ENCODE data around the gene PPARA.
"Not testable (repeated sequence)": the region's sequence is repeated elsewhere in the genome, so short reads cannot be mapped to it uniquely, and the experiment has no call there.

The PPARA gene

DNA sequence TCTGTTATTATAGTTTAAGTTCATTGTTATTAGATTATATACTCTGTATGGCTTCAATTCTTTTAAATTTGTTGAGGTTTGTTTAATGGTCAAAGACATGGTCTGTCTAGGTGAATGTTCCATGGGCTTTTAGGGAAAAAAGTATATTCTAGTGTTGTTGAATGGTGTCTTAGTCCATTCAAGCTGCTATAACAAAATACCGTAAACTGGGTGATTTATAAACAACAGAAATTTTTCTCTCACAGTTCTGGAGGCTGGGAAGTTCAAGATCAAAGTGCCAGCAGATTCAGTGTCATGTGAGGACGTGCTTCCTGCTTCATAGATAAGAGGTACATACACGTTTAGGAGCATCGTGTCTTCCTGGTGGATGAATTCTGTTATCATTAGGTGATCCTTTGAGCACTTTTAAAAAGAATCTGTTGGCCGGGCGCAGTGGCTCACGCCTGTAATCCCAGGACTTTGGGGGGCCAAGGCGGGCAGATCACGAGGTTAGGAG lies 26.2 kb downstream of the PPARA start:
- DNase-seq: no peak

DNA sequence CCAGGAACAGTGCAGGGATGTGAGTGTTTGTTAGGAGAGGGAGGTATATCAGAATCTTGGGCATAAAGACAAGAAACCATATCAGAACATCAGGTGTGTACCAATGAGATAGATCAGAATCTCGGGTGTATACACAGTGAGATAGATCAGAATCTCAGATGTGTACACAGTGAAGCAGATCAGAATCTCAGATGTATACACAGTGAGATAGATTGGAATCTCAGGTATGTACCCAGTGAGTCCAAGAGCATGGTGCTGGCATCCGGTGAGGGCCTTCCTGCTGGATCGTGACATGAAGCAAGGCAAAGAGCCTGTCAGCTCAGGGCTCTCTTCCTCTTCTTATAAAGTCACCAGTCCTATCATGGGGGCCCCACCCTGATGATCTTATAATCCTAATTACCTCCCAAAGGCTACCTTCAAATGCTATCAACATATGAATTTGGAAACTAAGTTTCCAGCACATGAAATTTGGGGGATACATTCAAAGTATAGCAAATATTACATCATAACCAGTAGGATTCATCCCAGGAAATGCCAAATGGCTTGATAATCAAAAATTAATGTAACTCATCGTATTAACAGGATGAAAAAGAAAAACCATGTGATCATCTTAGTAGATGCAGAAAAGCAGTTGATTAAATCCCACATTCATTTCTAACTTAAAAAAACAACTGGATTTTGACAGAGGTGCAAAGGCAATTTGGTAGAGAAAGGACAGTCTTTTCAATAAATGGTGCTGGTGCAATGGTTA lies 28.6 kb downstream of the PPARA start:
- DNase-seq: peak; percentile 8

DNA sequence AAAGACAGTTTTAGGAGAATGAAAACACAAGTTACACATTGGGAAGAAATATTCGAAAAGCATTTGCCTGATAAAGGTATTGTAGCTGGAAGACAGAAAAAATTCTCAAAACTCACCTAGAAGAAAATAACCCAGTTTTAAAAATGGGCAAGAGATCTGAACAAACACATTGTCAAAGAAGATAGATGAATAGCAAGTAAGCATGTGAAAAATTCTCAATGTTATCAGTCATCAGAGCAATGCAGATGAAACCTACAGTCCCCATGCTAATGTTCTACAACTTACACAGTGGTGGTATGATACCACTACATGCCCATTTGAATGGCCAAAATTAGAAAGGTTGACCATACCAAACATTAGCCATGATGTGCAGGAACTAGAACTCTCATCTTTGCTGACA lies 29.4 kb downstream of the PPARA start:
- no peak for DNase-seq

DNA sequence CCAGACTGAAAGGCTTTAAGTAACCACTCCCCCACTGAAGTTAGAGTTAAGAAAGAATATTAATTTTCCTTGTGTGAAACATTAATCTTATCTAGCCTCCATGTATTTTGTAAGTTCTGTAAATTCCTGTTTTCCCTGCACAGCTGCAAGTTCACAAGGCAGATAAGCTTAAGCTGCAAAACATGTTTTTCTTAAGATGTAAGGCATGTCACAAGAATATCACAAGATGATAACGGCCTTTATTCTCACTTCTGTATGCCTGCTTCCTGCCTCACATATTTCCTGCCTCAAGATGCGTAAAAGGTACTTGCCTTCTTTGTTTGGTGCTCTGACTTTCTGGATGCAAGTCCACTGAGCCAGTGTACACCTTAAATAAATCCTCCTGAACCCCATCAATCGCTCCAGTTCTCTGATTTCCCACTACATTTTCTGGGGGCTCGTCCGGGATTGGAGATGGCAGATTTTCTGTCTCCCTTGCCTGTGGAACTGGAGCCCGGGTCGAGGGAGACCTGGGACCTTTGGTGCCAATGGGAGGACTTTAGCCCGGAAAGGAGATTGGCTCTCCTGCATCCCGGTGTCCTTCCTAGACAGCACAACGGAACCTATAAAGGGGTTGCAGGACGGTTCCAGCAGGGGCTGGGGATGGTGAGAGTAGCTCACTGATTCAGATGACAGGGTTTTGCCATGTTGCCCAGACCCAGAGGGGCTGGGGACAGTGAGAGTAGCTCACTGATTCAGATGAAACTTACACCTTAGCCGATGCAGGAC lies 30.2 kb downstream of the PPARA start:
- no peak for DNase-seq

DNA sequence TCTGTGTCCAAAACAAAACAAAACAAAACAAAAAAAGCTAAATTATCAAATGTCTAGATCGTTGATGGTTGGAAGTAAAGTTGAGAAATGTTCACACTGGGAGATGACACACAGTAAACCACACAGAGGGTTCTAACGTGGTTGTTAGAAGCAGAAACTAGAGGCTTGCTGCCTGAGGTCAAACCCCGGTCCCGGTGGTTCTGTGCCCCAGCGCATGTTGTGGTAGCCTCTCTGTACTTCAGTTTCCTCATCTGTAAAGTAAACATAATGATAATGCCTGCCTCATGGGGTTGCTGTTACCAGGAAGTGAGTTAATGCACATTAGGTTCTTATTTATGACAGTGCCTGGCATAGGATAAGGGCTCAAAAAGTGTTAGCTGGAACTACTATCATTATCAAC lies 33.4 kb downstream of the PPARA start:
- DNase-seq: no peak

DNA sequence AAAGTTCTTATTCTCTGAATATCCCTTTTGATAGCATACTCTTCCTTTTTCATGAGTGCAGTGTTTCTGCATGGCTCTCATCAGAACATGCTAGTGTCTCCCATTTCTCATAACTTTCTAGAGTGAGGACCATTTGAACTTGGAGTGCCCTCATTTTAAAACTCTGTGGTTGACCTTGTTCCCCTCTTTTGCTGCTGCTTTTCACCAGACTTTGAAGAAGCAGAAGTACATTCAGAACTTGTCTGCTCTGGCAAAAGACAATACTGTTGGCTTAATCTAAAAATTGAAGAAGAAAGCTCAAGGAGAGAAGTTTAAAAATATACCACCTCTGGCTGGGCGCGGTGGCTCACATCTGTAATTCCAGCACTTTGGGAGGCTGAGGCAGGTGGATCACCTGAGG lies 35.0 kb downstream of the PPARA start:
- no peak for DNase-seq

DNA sequence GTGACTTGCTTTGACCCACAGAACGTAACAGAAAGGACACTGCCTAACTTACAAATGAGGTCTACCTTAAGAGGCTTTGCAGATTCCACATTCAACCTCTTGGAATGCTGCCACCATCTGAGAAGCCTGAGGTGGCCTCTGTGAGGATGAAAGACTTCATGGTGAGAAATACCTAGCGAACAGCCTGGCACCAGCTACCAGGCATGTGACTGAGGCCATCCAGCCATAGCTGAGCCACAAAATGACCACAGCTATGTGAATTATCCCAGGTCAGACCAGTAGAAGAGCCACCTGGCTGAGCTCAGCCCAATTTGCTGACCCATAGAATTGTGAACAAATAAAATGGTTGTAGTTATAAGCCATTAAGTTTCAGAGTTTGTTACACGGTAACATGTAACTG lies 37.5 kb downstream of the PPARA start:
- DNase-seq: no peak

DNA sequence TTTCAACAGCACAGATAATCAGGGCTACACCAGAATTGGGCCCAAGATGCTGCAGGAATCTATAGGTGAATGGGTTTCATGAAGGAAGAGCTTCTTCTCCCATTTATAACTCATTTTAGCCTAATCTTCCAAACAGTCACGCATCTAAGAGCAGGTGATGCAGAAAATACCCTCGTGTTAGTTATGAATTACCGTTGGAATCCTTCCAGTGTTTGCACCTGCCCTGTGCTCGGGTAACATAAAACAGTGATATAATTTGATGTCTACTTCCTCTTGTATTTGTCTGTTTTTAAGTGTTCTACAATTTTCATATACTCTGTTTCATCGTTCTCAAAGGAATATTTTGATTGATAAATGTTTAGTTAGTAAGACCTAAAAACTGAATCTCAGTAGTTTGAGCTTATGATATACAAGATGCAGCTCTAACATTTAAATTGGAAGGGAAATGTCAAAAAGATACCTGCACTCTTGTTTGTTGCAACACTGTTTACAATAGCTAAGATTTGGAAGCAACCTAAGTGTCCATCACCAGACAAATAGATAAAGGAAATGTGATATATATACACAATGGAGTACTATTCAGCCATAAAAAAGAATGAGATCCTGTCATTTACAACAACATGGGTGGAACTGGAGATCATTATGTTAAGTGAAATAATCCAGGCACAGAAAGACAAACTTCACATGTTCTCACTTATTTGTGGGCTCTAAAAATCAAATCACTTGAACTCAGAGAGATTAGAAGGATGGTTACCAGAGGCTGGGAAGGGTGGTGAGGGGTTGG lies 42.1 kb downstream of the PPARA start:
- DNase-seq: no peak

DNA sequence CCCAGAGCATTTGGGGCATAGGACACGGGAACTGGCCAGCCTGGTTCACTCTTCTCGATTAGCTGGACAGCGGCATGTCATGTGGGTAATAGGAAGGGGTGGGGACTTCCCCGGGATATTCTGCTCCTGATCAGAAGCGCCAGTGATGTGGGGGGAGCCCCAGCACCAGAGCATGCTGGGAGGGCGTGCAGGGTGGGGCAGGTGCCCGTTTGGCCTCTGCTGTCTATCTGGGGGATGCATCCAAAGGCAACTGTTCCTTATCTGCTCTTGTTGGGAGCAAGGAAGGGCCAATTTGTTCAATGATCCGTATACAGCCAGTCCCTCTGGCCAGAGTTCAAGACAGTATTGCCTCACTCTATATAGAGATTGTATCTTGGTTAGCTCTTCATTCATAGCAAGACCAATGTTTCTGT lies 43.6 kb downstream of the PPARA start:
- no peak for DNase-seq

DNA sequence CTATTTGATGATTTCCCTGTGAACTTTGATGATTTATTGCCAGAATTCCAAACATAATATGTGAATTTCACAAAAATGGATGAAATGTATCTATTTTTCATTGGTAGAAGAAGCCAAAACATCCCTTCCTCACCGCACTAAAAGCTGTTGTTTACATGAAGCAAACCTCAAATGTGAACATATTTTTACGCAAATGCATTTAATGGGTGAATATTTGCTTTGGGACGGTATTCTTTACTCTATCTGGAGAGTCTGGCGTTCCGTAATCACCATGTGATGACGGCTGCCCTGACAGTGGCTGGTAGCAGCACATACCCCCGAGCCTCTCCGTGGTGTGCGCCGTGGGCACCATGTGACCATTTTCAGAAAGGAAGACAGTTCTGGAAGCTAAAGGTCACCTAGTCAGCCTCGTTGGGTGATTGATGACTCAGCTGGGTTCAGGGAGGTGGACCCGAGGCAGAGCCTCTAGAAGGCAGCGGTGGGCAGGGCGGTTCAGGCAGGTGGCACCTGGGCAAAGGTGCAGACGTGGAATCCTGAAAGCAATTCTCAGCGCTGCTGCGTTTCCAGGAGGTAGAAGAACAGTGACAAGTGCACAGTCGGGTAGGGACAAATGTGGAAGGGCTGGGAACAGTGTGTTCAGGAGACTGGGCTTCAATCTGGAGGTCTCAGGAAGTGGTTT lies 45.3 kb downstream of the PPARA start:
- DNase-seq: no peak

DNA sequence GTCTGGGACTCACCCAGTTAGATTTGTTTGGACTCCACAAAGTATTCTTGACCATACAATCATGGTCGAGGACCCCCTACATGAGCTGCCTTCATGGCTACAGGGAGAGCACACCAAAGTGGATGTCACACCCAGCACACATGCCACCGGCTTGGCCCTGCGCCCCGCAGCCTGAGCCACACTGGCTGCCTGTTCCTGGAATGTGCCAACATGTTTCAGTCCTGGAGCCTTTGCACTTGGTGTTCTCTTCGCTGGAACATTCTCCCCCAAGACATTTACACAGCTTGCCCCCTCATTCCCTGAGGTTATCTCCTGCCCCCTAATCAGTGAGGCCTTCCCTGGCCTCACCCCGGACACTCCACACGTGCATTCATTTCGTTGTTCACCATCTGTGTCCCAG lies 46.0 kb downstream of the PPARA start:
- no peak for DNase-seq

DNA sequence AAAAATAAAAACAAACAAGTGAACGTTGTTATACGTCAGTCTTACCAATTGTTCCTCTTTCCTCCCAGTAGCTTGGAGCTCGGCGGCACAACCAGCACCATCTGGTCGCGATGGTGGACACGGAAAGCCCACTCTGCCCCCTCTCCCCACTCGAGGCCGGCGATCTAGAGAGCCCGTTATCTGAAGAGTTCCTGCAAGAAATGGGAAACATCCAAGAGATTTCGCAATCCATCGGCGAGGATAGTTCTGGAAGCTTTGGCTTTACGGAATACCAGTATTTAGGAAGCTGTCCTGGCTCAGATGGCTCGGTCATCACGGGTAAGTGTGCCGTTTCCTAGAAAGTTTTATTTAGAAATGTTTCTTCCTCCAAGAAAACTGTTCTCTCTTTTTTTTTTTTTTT lies 47.9 kb downstream of the PPARA start:
- no peak for DNase-seq

DNA sequence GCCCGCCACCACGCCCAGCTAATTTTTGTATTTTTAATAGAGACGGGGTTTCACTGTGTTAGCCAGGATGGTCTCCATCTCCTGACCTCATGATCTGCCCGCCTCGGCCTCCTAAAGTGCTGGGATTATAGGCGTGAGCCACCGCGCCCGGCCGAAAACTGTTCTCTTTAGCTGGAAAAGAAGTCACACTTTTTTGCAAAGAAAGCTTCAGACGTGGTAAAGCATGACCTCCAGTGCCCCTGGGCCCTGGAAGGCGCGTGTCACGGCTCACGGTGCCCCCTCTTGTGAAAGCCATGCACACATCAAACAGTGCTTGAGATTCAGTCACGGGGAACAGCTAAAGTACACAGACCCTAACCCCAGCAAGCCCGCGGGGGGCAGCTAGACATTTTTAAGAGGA lies 48.5 kb downstream of the PPARA start:
- DNase-seq: not testable (repeated sequence)

DNA sequence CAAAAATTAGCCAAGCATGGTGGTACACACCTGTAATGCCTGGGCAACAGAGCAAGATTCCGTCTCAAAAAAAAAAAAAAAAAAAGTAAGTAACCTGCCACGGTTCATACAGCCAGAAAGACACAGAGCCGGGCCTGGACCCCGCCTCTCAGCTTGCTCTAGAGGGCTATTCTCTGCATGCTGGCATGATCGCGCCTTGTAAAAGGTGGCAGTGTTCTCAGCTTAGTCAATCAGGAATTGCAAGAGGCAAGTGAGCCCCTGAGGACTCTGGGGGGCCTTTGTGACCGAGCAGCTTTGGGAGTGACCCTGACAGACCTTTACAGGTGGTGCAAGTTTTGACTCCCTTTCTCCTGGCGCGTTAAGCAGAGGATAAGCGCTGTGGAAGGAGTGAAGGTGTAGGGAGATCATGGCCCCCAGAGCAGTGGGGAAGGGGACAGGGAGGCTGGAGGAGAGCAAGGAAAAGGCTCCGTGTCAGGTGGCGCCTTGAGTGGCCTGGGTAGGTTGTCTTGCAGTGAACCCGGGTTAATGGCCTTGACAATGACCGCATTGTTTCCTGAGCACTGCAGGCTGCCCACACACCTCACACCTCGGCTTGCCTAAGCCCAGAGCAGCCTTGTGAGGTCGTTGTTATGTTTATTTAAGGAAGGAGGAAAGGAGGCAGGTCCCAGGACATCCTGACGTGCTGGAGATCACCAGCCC lies 50.9 kb downstream of the PPARA start:
- no peak for DNase-seq

DNA sequence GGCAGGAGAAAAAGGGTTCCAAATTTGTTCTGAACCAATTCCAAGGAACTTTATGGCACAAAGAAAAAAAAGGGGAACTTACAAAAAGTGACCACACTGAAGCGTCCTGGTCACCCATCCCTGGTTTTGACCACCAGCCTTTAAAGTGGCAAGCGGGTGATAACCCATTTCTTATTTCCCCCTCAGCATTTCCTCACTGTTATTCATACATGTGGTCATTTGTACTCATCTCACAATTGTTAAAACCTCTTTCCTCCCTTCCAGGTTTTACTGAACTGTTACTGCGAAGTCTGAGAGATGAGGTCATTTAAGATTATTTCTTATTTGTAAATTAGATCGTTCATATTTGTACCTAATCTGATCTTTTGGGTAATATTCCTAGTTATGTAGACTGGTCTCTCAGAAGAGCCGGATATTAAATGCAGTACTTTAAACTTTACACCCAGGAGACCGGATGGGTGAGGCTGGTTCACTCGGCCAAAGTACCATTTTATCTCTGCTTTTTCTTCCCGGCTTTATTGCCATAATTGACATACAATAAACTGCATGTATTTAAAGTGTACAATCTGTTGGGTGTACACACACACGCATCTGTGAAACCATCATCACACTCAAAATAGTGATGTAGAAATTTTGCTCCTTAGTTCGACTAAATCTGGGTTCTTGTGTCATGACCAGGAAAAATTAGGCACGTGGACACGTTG lies 52.7 kb downstream of the PPARA start:
- no peak for DNase-seq

DNA sequence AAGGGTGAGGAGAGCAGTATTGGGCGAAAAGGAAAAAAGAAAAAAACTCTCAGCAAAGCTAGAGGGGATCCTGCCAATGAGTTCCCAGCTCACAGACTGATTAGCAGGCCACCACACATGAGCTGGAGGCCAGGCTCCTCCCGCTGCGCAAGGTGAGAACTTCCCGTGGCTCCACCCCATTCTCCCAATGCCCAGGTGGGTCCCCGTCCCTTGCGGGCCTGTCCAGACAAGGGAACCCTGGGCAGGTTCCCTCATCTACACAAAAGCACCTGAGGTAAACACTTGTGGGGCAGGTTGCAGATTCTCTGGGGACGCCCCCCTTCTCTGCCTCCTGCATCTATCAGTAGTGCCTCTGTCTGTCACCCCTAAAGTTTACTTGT lies 53.3 kb downstream of the PPARA start:
- no peak for DNase-seq

DNA sequence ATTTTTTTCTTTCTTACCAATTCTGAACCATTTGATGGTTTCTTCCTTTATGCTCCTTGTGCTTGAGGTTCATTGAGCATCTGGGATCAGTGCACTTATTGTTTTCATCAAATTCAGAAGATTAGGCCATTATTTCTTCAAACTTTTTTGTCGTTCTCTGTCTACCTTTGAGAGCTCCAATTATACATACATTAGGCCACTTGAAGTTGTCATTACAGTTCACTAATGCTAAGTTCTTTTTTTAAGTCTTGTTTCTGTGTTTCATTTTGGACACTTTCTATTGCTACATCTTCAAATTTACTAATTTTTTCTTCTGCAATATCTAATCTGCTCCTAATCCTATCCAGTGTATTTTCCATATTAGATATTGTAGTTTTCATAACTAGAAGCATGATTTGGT lies 58.9 kb downstream of the PPARA start:
- DNase-seq: no peak

DNA sequence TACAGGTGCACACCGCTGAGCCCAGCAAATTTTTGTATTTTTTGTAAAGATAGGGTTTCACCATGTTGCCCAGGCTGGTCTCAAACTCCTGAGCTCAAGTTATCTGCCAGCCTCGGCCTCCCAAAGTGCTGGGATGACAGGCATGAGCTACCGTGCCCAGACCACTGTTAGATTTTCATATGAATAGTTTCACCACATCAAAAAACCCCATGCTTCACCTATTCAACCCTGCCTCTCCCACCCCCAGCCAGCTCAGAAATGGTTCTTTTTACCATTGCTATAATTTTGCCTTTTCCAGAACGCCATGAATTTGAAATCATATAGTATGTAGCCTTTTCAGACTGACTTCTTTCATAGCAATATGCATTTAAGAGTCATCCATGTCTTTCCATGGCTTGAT lies 61.9 kb downstream of the PPARA start:
- no peak for DNase-seq

DNA sequence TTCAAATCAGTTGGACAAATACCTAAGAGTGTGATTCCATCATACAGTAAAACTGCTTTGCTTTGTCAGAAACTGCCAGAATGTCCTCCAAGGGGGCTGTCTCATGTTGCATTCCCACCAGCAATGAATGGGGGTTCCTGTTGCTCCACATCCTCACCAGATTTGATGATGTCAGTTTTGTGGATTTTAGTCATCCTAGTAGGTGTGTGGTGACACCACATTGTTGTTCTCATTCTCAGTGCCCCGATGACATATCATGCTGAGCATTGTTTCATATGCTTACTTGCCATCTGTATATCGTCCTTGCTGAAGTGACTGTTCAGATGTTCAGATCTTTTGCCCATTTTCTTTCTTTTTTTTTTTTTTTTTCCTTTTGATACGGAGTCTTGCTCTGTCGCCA lies 62.7 kb downstream of the PPARA start:
- no peak for DNase-seq

DNA sequence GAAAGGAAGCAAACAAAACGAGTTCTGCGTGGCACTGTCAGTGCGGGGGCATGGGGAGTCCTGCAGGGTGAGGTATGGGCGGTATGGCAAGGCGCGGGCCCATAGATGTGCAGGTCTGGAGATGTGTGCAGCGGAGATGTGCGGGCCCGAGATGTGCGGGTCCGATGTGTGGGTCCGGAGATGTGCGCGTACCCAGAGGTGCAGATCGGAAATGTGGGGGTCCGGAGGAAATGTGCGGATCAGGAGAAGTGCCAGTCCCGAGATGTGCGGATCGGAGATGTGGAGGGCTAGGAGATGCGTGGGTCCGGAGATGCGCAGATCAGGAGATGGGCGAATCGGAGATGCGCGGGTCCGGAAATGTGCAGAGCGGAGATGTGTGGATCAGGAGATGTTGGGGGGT lies 63.8 kb downstream of the PPARA start:
- DNase-seq: no peak

DNA sequence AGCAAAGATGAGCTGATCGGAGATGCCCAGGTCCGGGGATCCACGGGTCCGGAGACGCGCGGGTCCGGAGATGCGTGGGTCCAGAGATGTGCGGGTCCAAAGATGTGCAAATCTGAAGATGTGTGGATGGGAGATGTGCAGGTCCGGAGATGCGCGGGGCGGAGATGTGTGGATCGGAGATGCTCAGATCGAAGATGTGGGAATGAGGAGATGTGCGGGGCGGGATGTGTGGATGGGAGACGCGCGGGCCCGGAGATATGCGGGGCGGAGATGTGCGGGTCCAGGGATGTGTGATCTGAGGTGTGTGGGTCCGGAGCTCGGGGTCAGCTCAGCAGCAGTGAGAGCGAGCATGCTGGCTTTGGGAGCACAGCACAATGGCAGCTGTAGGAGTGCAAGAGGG lies 64.3 kb downstream of the PPARA start:
- DNase-seq: no peak

DNA sequence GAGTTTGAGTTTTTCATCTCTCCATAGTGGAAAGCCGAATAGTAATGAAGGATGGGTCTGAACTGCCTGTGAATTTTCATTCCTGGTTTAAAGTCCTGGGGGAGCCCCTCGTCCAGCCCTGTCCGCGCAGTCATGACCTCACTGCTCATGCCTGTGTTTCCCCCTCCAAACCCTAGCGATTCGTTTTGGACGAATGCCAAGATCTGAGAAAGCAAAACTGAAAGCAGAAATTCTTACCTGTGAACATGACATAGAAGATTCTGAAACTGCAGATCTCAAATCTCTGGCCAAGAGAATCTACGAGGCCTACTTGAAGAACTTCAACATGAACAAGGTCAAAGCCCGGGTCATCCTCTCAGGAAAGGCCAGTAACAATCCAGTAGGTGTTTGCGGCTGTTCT lies 69.3 kb downstream of the PPARA start:
- no peak for DNase-seq

Data from fibroblast of skin of abdomen (primary cell).